Measurements from ENCODE around the gene TENM4.

The TENM4 gene

DNA sequence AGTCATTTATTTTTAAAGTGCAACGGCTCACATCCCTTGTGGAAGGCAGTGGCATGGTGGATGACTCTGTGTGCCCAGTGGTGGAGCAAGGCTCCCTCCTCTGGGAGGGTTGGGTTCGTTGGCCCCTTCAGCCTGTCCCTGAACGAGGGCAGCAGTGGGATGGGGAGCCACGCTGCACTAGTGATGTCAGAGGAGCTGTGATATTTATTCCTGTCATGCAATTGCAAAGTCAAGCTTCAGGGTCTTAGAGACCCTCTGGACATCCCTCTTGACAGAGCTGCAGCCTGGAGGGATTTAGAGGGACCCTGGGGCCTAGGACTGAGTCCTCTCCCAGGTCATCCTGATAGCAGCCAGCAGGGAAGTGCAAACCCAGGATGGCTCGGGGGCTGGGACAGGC lies 788.0 kb downstream of the TENM4 start:
- DNase-seq: no peak
- Histone ChIP-seq H3K4me3 (no peak overlapping the region), H3K27me3 (no peaks in the 10 kb centered on the region), H3K9me3 (no peaks in the 10 kb centered on the region), H3K4me1 (no peaks in the 10 kb centered on the region), H3K36me3 (no peaks in the 10 kb centered on the region), H3K27ac (no peak overlapping the region)
- intact Hi-C loops (cut with DNase I; ENCODE audit: low total_unique reads): no loop called here
- TF ChIP-seq, protein P1, sequence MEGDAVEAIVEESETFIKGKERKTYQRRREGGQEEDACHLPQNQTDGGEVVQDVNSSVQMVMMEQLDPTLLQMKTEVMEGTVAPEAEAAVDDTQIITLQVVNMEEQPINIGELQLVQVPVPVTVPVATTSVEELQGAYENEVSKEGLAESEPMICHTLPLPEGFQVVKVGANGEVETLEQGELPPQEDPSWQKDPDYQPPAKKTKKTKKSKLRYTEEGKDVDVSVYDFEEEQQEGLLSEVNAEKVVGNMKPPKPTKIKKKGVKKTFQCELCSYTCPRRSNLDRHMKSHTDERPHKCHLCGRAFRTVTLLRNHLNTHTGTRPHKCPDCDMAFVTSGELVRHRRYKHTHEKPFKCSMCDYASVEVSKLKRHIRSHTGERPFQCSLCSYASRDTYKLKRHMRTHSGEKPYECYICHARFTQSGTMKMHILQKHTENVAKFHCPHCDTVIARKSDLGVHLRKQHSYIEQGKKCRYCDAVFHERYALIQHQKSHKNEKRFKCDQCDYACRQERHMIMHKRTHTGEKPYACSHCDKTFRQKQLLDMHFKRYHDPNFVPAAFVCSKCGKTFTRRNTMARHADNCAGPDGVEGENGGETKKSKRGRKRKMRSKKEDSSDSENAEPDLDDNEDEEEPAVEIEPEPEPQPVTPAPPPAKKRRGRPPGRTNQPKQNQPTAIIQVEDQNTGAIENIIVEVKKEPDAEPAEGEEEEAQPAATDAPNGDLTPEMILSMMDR (IDR thresholded peaks at IDR 0.05): no peak

DNA sequence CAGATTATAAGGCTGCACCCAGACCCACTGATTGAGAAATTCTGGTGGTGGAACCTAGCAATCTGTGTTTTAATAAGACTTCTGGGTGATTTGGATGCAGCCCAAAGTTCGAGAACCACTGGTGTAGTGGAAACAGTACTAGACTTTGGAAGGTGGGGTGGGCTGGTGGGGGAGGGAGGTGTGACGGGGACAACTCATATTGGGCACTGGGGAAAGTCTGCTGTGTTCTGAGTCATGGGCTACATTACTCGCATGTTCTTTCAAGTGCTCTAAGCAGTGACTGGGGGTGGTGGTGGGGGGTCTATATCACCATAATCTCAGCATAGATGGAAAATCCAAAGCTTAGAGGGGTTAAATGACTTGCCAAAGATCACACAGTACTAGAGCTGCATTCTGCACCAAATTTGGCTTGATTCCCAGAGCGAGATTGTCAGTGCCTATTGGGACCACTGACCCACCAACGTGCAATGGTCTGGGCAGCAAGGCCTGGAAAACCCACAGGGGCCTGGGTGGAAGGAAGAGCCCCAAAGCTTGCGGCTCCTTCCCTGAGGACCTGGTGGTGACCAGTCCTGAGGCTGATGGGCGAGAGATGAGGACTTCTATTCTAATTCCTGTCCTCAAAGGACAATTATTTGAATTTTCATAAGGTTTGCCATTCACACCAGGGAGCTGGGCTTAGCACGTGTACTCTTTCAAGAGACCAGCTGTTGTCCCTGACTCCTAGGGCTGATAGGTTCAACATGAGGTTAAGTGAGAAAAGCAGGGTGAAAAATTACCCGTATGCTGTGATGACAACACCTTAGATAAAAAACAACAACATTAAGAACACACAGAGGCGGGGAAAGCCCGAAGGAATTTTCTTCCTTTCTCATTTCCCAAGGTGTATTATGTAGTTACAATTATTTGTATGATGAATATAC lies 788.6 kb downstream of the TENM4 start:
- H3K4me3 ChIP-seq: no peak overlapping the region
- H3K27me3 ChIP-seq: no peaks in the 10 kb centered on the region
- TF ChIP-seq, protein P1 (IDR thresholded peaks at IDR 0.05): no peak
- H3K9me3 ChIP-seq: no peaks in the 10 kb centered on the region
- DNase-seq: no peak
- no peaks in the 10 kb centered on the region for H3K4me1 ChIP-seq
- no peaks in the 10 kb centered on the region for H3K36me3 ChIP-seq
- H3K27ac ChIP-seq: no peak overlapping the region
- intact Hi-C loops (cut with DNase I; ENCODE audit: low total_unique reads): no loop called here

DNA sequence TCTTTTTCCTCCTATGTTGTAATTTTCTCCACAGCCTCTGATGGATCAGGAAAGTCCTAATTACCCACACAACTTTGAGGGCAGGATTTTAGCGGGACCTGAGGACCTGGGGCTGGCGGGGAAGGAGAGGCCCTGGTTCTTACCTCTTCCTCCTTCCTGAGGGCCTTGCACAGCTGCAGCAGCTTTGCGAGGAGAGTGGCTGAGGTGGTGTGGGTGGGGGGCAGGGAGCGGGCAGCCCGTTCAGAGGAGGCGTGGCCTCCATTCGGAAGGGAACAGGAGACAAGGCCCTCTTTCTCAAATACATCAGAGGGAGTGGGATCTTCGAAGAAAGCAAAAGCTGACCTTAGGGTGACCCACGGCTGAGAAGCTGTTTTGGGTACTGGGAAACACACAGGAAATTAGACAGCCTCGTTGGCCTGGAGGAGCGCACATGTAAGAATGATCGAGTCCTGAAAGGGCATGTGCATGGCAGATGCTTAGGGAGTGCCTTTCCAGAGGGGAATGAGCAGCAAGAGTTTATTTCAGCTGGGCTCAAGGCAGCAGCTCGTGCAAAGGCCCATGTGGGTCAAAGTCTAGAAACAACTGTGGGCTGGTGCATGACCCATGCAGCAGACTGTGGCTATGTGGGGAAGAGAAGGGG lies 789.6 kb downstream of the TENM4 start:
- TF ChIP-seq, protein P1 (IDR thresholded peaks at IDR 0.05): no peak
- Histone ChIP-seq H3K36me3 (no peaks in the 10 kb centered on the region), H3K4me1 (no peaks in the 10 kb centered on the region), H3K9me3 (no peaks in the 10 kb centered on the region), H3K27ac (no peak overlapping the region), H3K27me3 (peaks cover 0 to 3% of the 10 kb centered on the region in 2 donors), H3K4me3 (no peak overlapping the region)
- intact Hi-C loops (cut with DNase I; ENCODE audit: low total_unique reads): no loop called here
- DNase-seq: no peak

DNA sequence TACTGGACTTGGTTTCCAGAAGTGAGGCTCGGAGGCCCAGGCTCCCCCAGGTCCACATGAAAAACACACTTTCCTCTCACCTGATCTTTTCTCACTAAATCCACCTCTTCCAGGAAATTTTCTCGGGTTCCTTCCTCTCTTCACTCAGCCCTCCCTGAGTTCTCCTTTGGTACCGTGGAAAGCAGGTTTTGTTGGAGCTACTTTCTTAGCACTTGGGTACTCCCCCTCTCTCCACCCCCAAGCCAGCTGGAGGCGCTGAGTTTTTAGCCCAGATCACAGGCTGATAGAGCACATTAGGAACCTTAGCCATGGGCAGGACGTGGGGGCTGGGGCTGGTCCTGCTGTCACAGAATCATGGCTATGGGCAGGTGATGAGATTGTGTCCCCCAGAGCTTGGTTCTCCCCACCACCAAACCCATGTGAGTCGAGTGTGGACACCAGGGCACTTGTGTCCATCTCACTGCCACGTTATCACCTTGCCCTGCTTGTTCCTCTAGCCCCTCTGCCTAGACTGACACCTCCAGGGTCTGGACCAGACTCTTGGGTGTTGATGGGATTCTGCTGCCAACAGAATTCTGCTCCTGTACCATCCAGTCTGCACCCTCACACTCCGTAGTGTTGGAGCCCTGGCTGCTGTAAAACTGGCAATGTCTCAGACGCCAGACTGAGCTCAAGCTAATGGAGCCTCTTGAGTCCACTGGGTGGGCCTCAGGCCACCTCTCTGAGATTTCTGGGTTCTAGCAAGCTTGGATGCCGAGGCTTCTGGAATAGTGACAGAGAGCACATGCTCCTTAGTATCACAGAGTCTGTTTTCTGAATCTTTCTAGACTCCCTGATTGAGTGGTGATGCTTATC lies 791.2 kb downstream of the TENM4 start:
- TF ChIP-seq, protein P1 (IDR thresholded peaks at IDR 0.05): no peak
- Histone ChIP-seq H3K36me3 (no peaks in the 10 kb centered on the region), H3K4me1 (no peaks in the 10 kb centered on the region), H3K4me3 (no peak overlapping the region), H3K27me3 (peaks cover 0 to 3% of the 10 kb centered on the region in 2 donors), H3K9me3 (no peaks in the 10 kb centered on the region), H3K27ac (no peak overlapping the region)
- intact Hi-C loops (cut with DNase I; ENCODE audit: low total_unique reads): no loop called here
- DNase-seq: no peak

DNA sequence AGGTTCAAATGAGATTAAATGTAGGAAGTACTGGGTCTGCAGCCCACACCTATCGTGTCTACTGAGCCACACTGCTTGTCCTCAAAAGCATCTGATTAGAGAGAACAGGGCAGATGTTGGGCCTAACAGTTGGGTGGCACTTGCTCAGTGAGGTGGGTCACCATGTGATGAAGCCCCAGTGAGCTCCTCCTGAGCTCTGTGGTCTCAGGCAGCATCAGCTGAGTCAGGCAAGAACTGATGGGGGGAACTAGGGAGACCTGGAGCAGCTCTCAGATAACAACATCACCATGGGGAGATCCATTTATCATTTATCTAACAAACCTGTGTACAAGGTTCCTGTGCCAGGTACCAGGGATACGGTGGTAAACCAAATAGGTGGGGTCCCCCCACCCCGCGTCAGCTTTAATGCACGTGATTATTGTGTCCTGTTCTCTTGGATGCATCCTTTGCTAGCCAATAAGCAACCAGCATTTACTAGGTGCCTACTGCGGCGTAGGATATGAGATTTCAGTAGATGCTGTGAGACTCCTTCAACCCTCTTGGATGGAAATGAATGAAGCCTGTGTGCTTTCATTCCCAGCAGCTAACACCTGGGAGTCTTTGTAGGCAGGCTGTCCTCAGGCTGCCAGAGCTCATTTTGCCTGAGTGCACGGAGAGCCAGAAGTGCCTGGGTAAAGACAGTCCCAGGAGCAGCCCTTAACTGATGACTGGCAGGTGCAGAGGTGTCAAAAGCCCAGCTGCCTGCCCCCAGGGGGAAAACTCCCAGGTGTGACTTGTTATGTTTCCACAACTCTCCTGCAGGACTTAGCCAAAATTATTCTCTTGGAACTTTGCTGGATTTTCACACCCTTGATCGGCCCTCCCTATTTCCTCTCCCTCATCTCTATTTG lies 792.6 kb downstream of the TENM4 start:
- Histone ChIP-seq H3K27me3 (peaks cover 0 to 3% of the 10 kb centered on the region in 2 donors), H3K4me3 (no peak overlapping the region), H3K4me1 (no peaks in the 10 kb centered on the region), H3K9me3 (no peaks in the 10 kb centered on the region), H3K36me3 (no peaks in the 10 kb centered on the region), H3K27ac (no peak overlapping the region)
- TF ChIP-seq, protein P1 (IDR thresholded peaks at IDR 0.05): no peak
- DNase-seq: no peak
- intact Hi-C loops (cut with DNase I; ENCODE audit: low total_unique reads): no loop called here
